ENCODE data around the gene DACH1. TPM values are rescaled to one million over a fixed set of nuclear protein-coding genes. Genes with fewer than 3 reads are reported as not detected.

The DACH1 gene
- total RNA-seq, 1 experiment from 2014 or later: not detected

DNA sequence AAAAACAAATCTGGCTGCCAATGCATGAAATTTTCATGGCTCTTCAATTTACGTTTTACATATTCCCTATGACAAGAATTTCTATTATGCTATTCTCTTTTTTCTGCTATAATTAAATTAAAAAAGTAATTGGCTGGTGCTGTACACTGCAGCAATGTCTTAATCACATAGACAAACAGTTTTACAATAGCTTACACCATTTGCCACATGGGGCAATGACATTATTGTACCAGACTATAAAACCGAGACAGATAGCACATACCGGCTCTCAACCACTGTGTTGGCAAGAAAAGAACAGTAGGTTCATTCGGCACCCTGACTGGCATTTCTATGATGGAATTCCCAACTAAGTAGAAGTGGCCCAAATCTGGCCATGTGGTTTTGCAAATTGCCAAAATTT, 67.7 kb downstream of the DACH1 start (continued):
- TF ChIP-seq, protein P1, sequence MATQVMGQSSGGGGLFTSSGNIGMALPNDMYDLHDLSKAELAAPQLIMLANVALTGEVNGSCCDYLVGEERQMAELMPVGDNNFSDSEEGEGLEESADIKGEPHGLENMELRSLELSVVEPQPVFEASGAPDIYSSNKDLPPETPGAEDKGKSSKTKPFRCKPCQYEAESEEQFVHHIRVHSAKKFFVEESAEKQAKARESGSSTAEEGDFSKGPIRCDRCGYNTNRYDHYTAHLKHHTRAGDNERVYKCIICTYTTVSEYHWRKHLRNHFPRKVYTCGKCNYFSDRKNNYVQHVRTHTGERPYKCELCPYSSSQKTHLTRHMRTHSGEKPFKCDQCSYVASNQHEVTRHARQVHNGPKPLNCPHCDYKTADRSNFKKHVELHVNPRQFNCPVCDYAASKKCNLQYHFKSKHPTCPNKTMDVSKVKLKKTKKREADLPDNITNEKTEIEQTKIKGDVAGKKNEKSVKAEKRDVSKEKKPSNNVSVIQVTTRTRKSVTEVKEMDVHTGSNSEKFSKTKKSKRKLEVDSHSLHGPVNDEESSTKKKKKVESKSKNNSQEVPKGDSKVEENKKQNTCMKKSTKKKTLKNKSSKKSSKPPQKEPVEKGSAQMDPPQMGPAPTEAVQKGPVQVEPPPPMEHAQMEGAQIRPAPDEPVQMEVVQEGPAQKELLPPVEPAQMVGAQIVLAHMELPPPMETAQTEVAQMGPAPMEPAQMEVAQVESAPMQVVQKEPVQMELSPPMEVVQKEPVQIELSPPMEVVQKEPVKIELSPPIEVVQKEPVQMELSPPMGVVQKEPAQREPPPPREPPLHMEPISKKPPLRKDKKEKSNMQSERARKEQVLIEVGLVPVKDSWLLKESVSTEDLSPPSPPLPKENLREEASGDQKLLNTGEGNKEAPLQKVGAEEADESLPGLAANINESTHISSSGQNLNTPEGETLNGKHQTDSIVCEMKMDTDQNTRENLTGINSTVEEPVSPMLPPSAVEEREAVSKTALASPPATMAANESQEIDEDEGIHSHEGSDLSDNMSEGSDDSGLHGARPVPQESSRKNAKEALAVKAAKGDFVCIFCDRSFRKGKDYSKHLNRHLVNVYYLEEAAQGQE (IDR thresholded peaks at IDR 0.05; ENCODE audit: low read depth): no peak
- TF ChIP-seq TCF7L2 (IDR thresholded peaks at IDR 0.05; ENCODE audit: borderline replicate concordance, extremely low read depth, insufficient read depth, insufficient read length) (no peak), ZNF274 (IDR thresholded peaks at IDR 0.05; ENCODE audit: low read depth, low read length) (no peak)
- TF ChIP-seq, protein P2, sequence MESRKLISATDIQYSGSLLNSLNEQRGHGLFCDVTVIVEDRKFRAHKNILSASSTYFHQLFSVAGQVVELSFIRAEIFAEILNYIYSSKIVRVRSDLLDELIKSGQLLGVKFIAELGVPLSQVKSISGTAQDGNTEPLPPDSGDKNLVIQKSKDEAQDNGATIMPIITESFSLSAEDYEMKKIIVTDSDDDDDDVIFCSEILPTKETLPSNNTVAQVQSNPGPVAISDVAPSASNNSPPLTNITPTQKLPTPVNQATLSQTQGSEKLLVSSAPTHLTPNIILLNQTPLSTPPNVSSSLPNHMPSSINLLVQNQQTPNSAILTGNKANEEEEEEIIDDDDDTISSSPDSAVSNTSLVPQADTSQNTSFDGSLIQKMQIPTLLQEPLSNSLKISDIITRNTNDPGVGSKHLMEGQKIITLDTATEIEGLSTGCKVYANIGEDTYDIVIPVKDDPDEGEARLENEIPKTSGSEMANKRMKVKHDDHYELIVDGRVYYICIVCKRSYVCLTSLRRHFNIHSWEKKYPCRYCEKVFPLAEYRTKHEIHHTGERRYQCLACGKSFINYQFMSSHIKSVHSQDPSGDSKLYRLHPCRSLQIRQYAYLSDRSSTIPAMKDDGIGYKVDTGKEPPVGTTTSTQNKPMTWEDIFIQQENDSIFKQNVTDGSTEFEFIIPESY (IDR thresholded peaks at IDR 0.05; ENCODE audit: extremely low read depth, insufficient replicate concordance, low read length): no peak

DNA sequence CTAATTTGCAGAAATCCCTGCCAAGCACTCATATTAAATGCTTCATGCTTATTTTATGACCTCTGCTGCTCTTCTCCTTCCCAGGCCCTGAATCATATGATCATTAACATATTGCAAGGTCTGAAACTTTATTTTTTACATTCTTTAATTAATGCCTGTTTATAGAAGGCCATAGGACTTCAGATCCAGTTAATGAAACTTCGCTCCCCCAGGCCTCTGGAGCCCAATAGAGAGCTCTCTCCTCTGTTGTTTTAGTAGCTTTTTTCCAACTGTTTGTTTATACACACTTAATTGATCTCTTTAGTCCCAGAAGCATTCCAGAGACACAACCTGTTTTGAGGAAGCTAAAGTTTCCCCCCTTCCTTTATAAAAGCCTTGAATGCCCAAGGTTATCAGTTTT, 68.3 kb downstream of the DACH1 start:
- no TSS peak for BruUV-seq (replicated peaks)
- RAD21 ChIA-PET (ENCODE audit: low non-redundant PET in 1 of 2, low total read pairs in 2 of 2, uncharacterized antibody in 2 of 2, unreplicated experiment in 2 of 2): no interaction called here
- H3K79me2 ChIP-seq (ENCODE audit: insufficient read depth, low read length): no peaks in the 10 kb centered on the region

More for the DNA sequence above, 68.3 kb downstream of the DACH1 start:
- Histone ChIP-seq H3K27me3 (ENCODE audit: insufficient read depth, low read length) (no peaks in the 10 kb centered on the region), H3K4me1 (ENCODE audit: control insufficient read depth in 1 of 2, insufficient read depth in 2 of 2, low read length in 2 of 2) (no peaks in the 10 kb centered on the region), H3K9me2 (ENCODE audit: insufficient read depth) (no peaks in the 10 kb centered on the region), H3K36me3 (ENCODE audit: control insufficient read depth in 1 of 2, insufficient read depth in 2 of 2, low read length in 2 of 2) (no peaks in the 10 kb centered on the region), H3K27ac (ENCODE audit: low read depth, low read length) (no peak overlapping the region), H3K9me3 (ENCODE audit: control insufficient read depth in 1 of 2, insufficient read depth in 1 of 2, low read depth in 1 of 2, low read length in 2 of 2) (no peaks in the 10 kb centered on the region), H3K4me3 (replicated peaks in 1 of 2; ENCODE audit: low read depth in 1 of 2, low read length in 2 of 2) (no peak overlapping the region), H4K20me1 (ENCODE audit: insufficient read depth) (no peaks in the 10 kb centered on the region; the same call in 1 of the 2 replicates), H2AFZ (ENCODE audit: low read depth, low read length, poor library complexity, severe bottlenecking) (no peak overlapping the region), H3K9ac (ENCODE audit: low read length) (no peak overlapping the region), H3K4me2 (ENCODE audit: low read length) (no peak overlapping the region)
- ChIA-PET POLR2A (no interaction called here), CTCF (no interaction called here)
- TF ChIP-seq, protein P3, sequence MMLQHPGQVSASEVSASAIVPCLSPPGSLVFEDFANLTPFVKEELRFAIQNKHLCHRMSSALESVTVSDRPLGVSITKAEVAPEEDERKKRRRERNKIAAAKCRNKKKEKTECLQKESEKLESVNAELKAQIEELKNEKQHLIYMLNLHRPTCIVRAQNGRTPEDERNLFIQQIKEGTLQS (IDR thresholded peaks at IDR 0.05): no peak
- TF ChIP-seq MAX (IDR thresholded peaks at IDR 0.05) (no peak), EGR1 (IDR thresholded peaks at IDR 0.05; ENCODE audit: low read depth) (no peak)
- intact Hi-C loops (cut with micrococcal nuclease): no loop called here
- ATAC-seq: no peak
- DNase-seq (ENCODE audit: low read depth, low spot score): no peak

Data from HCT116 (cell line).